Liver (tissue), 9 donors: ENCODE results near the gene ZNF341. TPM values are rescaled to one million over a fixed set of nuclear protein-coding genes. Genes with fewer than 3 reads are reported as not detected.

Source experiments
- DNase-seq: peaks from one replicate; pipeline ENCODE4 v3.0.0-alpha.2; 2017; ENCODE audit warnings: low spot score
- H3K27ac ChIP-seq, 2 donors: one replicate each; pipeline ENCODE4 v1.7.0; 2013; ENCODE audit warnings: inconsistent platforms in 2 of 2, low read length in 2 of 2, control low read depth in 1 of 2, low read depth in 1 of 2, mild to moderate bottlenecking in 1 of 2
- H3K27me3 ChIP-seq, 4 donors: one replicate each; pipeline versions ENCODE4 v1.6.1 to v1.7.0; 2013; ENCODE audit warnings: low read length in 3 of 4, inconsistent platforms in 1 of 4, mild to moderate bottlenecking in 1 of 4, moderate library complexity in 1 of 4; ENCODE audit not compliant: control insufficient read depth in 4 of 4, insufficient read depth in 4 of 4
- H3K36me3 ChIP-seq, 4 donors: one replicate each; pipeline versions ENCODE4 v1.6.1 to v1.7.0; 2013; ENCODE audit warnings: low read length in 3 of 4, mild to moderate bottlenecking in 3 of 4, low read depth in 1 of 4, moderate library complexity in 1 of 4; ENCODE audit not compliant: control insufficient read depth in 4 of 4, insufficient read depth in 3 of 4
- H3K4me1 ChIP-seq, 4 donors: one replicate each; pipeline versions ENCODE4 v1.6.1 to v1.7.0; 2013; ENCODE audit warnings: low read length in 3 of 4, mild to moderate bottlenecking in 3 of 4, moderate library complexity in 1 of 4; ENCODE audit not compliant: control insufficient read depth in 4 of 4, insufficient read depth in 4 of 4
- H3K4me3 ChIP-seq, 3 donors: one replicate each; pipeline versions ENCODE4 v1.6.1 to v1.7.0; 2013; ENCODE audit warnings: low read length in 3 of 3, control low read depth in 1 of 3, low read depth in 1 of 3, mild to moderate bottlenecking in 1 of 3
- H3K9ac ChIP-seq, 2 donors: one replicate each; pipeline ENCODE4 v1.7.0; 2013; ENCODE audit warnings: low read length in 2 of 2, mild to moderate bottlenecking in 2 of 2, moderate library complexity in 2 of 2, control low read depth in 1 of 2, low read depth in 1 of 2
- H3K9me3 ChIP-seq, 4 donors: one replicate each; pipeline versions ENCODE4 v1.6.1 to v1.7.0; 2013; ENCODE audit warnings: low read length in 3 of 4; ENCODE audit not compliant: control insufficient read depth in 4 of 4
- CTCF ChIP-seq: fragments of 150-350 bp; IDR thresholded peaks from 2 replicates; pipeline ENCODE4 v1.5.1; 2017; ENCODE audit warnings: improper control_type of control experiment, low read depth, low read length; ENCODE audit not compliant: missing input control
- EGR1 ChIP-seq, 2 donors: IDR thresholded peaks; 2 replicates each; pipeline ENCODE4 v1.6.1; 2016 to 2018; ENCODE audit warnings: antibody characterized with exemption in 2 of 2, low read depth in 2 of 2
- FOXA1 ChIP-seq: IDR thresholded peaks from 2 replicates; pipeline ENCODE4 v1.6.1; 2016; ENCODE audit warnings: antibody characterized with exemption
- FOXA2 ChIP-seq: IDR thresholded peaks from 2 replicates; pipeline ENCODE4 v1.6.1; 2016; ENCODE audit warnings: antibody characterized with exemption
- GABPA ChIP-seq, 2 donors: IDR thresholded peaks in 1 of 2; conservative IDR thresholded peaks in 1 of 2; 2 replicates each; pipeline ENCODE4 v1.6.1; 2016; ENCODE audit warnings: antibody characterized with exemption in 2 of 2, mild to moderate bottlenecking in 1 of 2, moderate library complexity in 1 of 2
- HNF4A ChIP-seq, 2 donors: conservative IDR thresholded peaks; 2 replicates each; pipeline ENCODE4 v1.6.1; 2016; ENCODE audit warnings: antibody characterized with exemption in 2 of 2, mild to moderate bottlenecking in 2 of 2
- HNF4G ChIP-seq: IDR thresholded peaks from 2 replicates; pipeline ENCODE4 v1.6.1; 2016; ENCODE audit warnings: antibody characterized with exemption
- JUND ChIP-seq, 2 donors: IDR thresholded peaks; 2 replicates each; pipeline ENCODE4 v1.6.1; 2016; ENCODE audit warnings: antibody characterized with exemption in 2 of 2
- NR2F2 ChIP-seq: IDR thresholded peaks from 2 replicates; pipeline ENCODE4 v1.6.1; 2016; ENCODE audit warnings: antibody characterized with exemption
- RAD21 ChIP-seq, 2 donors: IDR thresholded peaks; 2 replicates each; pipeline ENCODE4 v1.6.1; 2016; ENCODE audit warnings: antibody characterized with exemption in 2 of 2, mild to moderate bottlenecking in 2 of 2
- RXRA ChIP-seq, 2 donors: IDR thresholded peaks; 2 replicates each; pipeline ENCODE4 v1.6.1; 2017 to 2018; ENCODE audit warnings: antibody characterized with exemption in 2 of 2, mild to moderate bottlenecking in 1 of 2
- SP1 ChIP-seq: IDR thresholded peaks from 2 replicates; pipeline ENCODE4 v1.6.1; 2018; ENCODE audit warnings: antibody characterized with exemption, mild to moderate bottlenecking
- TAF1 ChIP-seq: conservative IDR thresholded peaks from 2 replicates; pipeline ENCODE4 v1.6.1; 2016; ENCODE audit warnings: antibody characterized with exemption, mild to moderate bottlenecking
- YY1 ChIP-seq: IDR thresholded peaks from 2 replicates; pipeline ENCODE4 v1.6.1; 2016; ENCODE audit warnings: antibody characterized with exemption, mild to moderate bottlenecking
- ZBTB33 ChIP-seq: IDR thresholded peaks from 2 replicates; pipeline ENCODE4 v1.6.1; 2016; ENCODE audit warnings: antibody characterized with exemption
- WGBS: extraction: QIAGEN DNeasy Blood & Tissue Kit; methylation state at CpG from one replicate; pipeline ENCODE4 v1.1.7; 2013; 5-methylcytosine and 5-hydroxymethylcytosine counted together
- polyA plus RNA-seq, 2 donors: library from polyadenylated mRNA; stranded (reverse) in 1 of 2; unstranded in 1 of 2; fragments of 200-250 nt in 1 of 2; fragments of >200 nt in 1 of 2; fragmentation: Nextera tagmentation in 1 of 2; extraction: Ambion mirVana in 1 of 2; gene quantifications; one replicate each; pipeline versions ENCODE4 v1.2.1 to v1.2.3, GENCODE V29; 2013 to 2015
- total RNA-seq, 2 donors: library from RNA; depleted of rRNA; stranded (reverse); fragments of >200 nt; gene quantifications; one replicate each; pipeline ENCODE4 v1.2.3, GENCODE V29; 2014
- TF ChIP-seq, protein P1 (sequence below): IDR thresholded peaks from 2 replicates; pipeline ENCODE4 v1.6.1; 2016; ENCODE audit warnings: antibody characterized with exemption, mild to moderate bottlenecking
- donor health status: healthy.
- donor health status: healthy.
- donor health status: healthy.
- donor health status: healthy.
- donor health status: healthy.

The ZNF341 gene
- total and polyA plus RNA-seq, 4 donors = 0.69 to 1.1 (median 0.82) TPM

DNA sequence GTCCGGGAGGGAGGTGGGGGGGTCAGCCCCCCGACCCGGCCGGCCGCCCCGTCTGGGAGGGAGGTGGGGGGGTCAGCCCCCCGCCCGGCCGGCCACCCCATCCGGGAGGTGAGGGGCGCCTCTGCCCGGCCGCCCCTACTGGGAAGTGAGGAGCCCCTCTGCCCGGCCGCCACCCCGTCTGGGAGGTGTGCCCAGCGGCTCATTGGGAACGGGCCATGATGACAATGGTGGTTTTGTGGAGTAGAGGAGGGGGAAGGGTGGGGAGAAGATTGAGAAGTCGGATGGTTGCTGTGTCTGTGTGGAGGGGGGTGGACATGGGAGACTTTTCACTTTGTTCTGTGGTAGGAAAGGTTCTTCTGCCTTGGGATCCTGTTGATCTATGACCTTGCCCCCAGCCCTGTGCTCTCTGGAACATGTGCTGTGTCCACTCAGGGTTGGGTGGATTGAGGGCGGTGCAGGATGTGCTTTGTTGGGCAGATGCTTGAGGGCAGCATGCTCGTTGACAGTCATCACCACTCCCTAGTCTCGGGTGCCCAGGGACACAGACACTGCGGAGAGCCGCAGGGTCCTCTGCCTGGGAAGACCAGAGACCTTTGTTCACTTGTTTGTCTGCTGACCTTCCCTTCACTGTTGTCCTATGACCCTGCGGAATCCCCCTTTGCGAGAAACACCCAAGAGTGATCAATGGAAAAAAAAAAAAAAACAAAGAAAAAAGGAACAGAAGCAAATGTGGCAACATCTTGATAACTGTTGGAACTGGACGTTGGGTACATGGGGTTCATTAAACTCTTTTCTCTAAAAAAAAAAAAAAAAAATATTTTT lies 30.0 kb upstream of the ZNF341 start (continued):
- TF ChIP-seq, protein P1, sequence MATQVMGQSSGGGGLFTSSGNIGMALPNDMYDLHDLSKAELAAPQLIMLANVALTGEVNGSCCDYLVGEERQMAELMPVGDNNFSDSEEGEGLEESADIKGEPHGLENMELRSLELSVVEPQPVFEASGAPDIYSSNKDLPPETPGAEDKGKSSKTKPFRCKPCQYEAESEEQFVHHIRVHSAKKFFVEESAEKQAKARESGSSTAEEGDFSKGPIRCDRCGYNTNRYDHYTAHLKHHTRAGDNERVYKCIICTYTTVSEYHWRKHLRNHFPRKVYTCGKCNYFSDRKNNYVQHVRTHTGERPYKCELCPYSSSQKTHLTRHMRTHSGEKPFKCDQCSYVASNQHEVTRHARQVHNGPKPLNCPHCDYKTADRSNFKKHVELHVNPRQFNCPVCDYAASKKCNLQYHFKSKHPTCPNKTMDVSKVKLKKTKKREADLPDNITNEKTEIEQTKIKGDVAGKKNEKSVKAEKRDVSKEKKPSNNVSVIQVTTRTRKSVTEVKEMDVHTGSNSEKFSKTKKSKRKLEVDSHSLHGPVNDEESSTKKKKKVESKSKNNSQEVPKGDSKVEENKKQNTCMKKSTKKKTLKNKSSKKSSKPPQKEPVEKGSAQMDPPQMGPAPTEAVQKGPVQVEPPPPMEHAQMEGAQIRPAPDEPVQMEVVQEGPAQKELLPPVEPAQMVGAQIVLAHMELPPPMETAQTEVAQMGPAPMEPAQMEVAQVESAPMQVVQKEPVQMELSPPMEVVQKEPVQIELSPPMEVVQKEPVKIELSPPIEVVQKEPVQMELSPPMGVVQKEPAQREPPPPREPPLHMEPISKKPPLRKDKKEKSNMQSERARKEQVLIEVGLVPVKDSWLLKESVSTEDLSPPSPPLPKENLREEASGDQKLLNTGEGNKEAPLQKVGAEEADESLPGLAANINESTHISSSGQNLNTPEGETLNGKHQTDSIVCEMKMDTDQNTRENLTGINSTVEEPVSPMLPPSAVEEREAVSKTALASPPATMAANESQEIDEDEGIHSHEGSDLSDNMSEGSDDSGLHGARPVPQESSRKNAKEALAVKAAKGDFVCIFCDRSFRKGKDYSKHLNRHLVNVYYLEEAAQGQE = no peak
- no peak for TF ChIP-seq FOXA2

DNA sequence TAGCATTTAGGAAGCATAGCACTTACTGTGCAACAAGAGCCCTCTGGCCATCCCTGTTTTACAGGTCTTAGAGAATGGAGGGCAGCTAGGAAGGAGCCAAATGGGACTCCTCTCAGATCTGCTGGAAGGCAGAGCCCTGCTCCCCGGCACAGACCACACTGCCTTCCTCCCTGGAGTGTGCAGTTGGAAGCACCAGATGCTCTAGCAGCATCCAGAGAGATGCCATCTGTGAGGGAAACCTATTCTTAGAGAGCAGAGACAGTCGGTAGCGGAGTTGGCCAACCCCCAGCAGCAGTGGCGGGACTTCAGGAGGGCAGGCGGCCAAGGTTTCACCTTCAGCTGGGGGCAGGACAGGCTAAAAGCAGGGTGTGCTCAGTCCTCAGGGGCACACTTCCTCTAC lies 28.9 kb upstream of the ZNF341 start:
- 44% methylated on average over 5 of the region's 5 CpGs for WGBS
- Histone ChIP-seq H3K36me3 (peaks cover 4 to 17% (median 7%) of the 10 kb centered on the region in 4 donors), H3K9me3 (no peaks in the 10 kb centered on the region), H3K4me1 (peaks cover 0 to 10% (median 5%) of the 10 kb centered on the region in 4 donors), H3K27ac (no peak overlapping the region), H3K4me3 (no peak overlapping the region), H3K9ac (no peak overlapping the region), H3K27me3 (no peaks in the 10 kb centered on the region)
- no peak for TF ChIP-seq SP1
- no peak for TF ChIP-seq JUND (IDR thresholded peaks at IDR 0.05)
- no peak for TF ChIP-seq RXRA (IDR thresholded peaks at IDR 0.05)
- no peak for TF ChIP-seq RAD21 (IDR thresholded peaks at IDR 0.05)
- TF ChIP-seq GABPA (IDR thresholded peaks at IDR 0.05 in 1 of 2, conservative IDR thresholded peaks at IDR 0.05 in 1 of 2) = no peak
- TF ChIP-seq CTCF = no peak
- TF ChIP-seq TAF1 = no peak
- no peak for TF ChIP-seq FOXA1
- TF ChIP-seq NR2F2 = no peak
- no peak for TF ChIP-seq HNF4A (conservative IDR thresholded peaks at IDR 0.05)
- no peak for TF ChIP-seq YY1
- no peak for DNase-seq

- Histone ChIP-seq H3K36me3 (peaks cover 4 to 17% (median 7%) of the 10 kb centered on the region in 4 donors), H3K9me3 (no peaks in the 10 kb centered on the region), H3K27me3 (no peaks in the 10 kb centered on the region), H3K4me3 (no peak overlapping the region), H3K9ac (no peak overlapping the region), H3K27ac (no peak overlapping the region), H3K4me1 (peaks cover 0 to 10% (median 5%) of the 10 kb centered on the region in 4 donors)
- no peak for DNase-seq
- no peak for TF ChIP-seq RXRA (IDR thresholded peaks at IDR 0.05)
- TF ChIP-seq JUND (IDR thresholded peaks at IDR 0.05) = no peak
- TF ChIP-seq CTCF = no peak
- no peak for TF ChIP-seq EGR1 (IDR thresholded peaks at IDR 0.05; ENCODE audit: low read depth in 2 of 2)
- TF ChIP-seq TAF1 = no peak
- TF ChIP-seq FOXA1 = no peak
- no peak for TF ChIP-seq YY1
- no peak for TF ChIP-seq HNF4A (conservative IDR thresholded peaks at IDR 0.05)
- TF ChIP-seq ZBTB33 = no peak
- TF ChIP-seq GABPA (IDR thresholded peaks at IDR 0.05 in 1 of 2, conservative IDR thresholded peaks at IDR 0.05 in 1 of 2) = no peak
- no peak for TF ChIP-seq SP1
- no peak for TF ChIP-seq HNF4G
- TF ChIP-seq FOXA2 = no peak
- 96% methylated on average over 8 of the region's 8 CpGs for WGBS
These were observed 28.2 kb upstream of the ZNF341 start for GRCh38 chr20:33703498-33704137.
